Peyer's patch (tissue), 4 donors: ENCODE results near the gene DDX46. TPM values are rescaled to one million over a fixed set of nuclear protein-coding genes. Genes with fewer than 3 reads are reported as not detected.

Experiments used
- DNase-seq, 3 donors: peaks; one replicate each; pipeline ENCODE4 v3.0.0-alpha.2; 2017 to 2019
- H3K27ac ChIP-seq, 4 donors: fragments of 200-600 bp; sonication (generic); one replicate each; pipeline ENCODE4 v1.5.1; 2016 to 2019
- H3K27me3 ChIP-seq, 2 donors: fragments of 200-600 bp; sonication (generic); one replicate each; pipeline ENCODE4 v1.5.1; 2019
- H3K36me3 ChIP-seq, 3 donors: fragments of 200-600 bp; sonication (generic); one replicate each; pipeline ENCODE4 v1.5.1; 2016 to 2019
- H3K4me1 ChIP-seq, 4 donors: fragments of 200-600 bp; sonication (generic); one replicate each; pipeline ENCODE4 v1.5.1; 2016 to 2019
- H3K4me3 ChIP-seq, 4 donors: fragments of 200-600 bp; sonication (generic); 1 replicate in 3 of 4; 2 replicates in 1 of 4; pipeline ENCODE4 v1.5.1; 2016 to 2019; ENCODE audit warnings: mild to moderate bottlenecking in 1 of 4
- H3K9me3 ChIP-seq, 4 donors: fragments of 200-600 bp; sonication (generic); one replicate each; pipeline ENCODE4 v1.5.1; 2016 to 2019; ENCODE audit warnings: mild to moderate bottlenecking in 1 of 4
- CTCF ChIP-seq, 6 experiments: fragments of 450-650 bp in 4 of 6; fragments of 200-600 bp in 2 of 6; sonication (generic) in 1 of 6; IDR thresholded peaks; one replicate each; pipeline ENCODE4 v1.5.1; 2017 to 2019; ENCODE audit warnings: antibody characterized with exemption in 6 of 6, mild to moderate bottlenecking in 3 of 6, moderate library complexity in 1 of 6
- POLR2A ChIP-seq, 2 donors: fragments of 450-650 bp; IDR thresholded peaks; one replicate each; pipeline ENCODE4 v1.5.1; 2017; ENCODE audit warnings: antibody characterized with exemption in 2 of 2, mild to moderate bottlenecking in 2 of 2, moderate library complexity in 2 of 2
- small RNA-seq, 2 donors: library from RNA; depleted of rRNA; stranded (forward); fragments of <200 nt; gene quantifications; one replicate each; pipeline ENCODE3, GENCODE V24; 2016
- total RNA-seq, 4 donors: library from RNA; depleted of rRNA; stranded (reverse); fragments of >200 nt; gene quantifications; one replicate each; pipeline ENCODE4 v1.1.0, GENCODE V29; 2016

The DDX46 gene
- total RNA-seq, 4 donors from 2014 or later, result 27.0 to 59.4 (median 41.8) TPM

GRCh38 chr5:134878403-134878802, 119.8 kb downstream of the DDX46 start:
- DNase-seq, result no peak
- no peak overlapping the region for H3K27ac ChIP-seq
- no peaks in the 10 kb centered on the region for H3K9me3 ChIP-seq
- peaks cover 0 to 23% (median 7%) of the 10 kb centered on the region in 4 donors for H3K4me1 ChIP-seq
- TF ChIP-seq CTCF (IDR thresholded peaks at IDR 0.05), result no peak
- TF ChIP-seq POLR2A (IDR thresholded peaks at IDR 0.05), result no peak
- H3K27me3 ChIP-seq, result no peaks in the 10 kb centered on the region
- no peak overlapping the region for H3K4me3 ChIP-seq
- H3K36me3 ChIP-seq, result no peaks in the 10 kb centered on the region

- no peaks in the 10 kb centered on the region for H3K36me3 ChIP-seq
- no peaks in the 10 kb centered on the region for H3K9me3 ChIP-seq
- DNase-seq, result no peak
- H3K27me3 ChIP-seq, result no peaks in the 10 kb centered on the region
- no peak overlapping the region for H3K4me3 ChIP-seq
- TF ChIP-seq POLR2A (IDR thresholded peaks at IDR 0.05), result no peak
- no peak for TF ChIP-seq CTCF (IDR thresholded peaks at IDR 0.05)
- H3K4me1 ChIP-seq, result peaks cover 0 to 19% (median 7%) of the 10 kb centered on the region in 4 donors
- H3K27ac ChIP-seq, result no peak overlapping the region
These were observed 120.9 kb downstream of the DDX46 start for GRCh38 chr5:134879456-134879855.

Small RNAs within 50 kb of the gene (small RNA-seq; reads per million reads assigned to genes)
- gene RNU6-757P, result 0 reads per million in 2 donors

Other genes with a start within 250 kb of the DDX46 start
- 10 to 100 TPM; 51.5 to 77.6 (median 57.4) TPM for gene JADE2, start 233.1 kb upstream of the DDX46 start, total RNA-seq
- gene SAR1B, start 126.0 kb upstream of the DDX46 start, total RNA-seq, result 100 to 1,000 TPM; 102 to 126 (median 118) TPM
- 10 to 100 TPM; 17.3 to 54.8 (median 40.4) TPM for gene SEC24A, start 110.0 kb upstream of the DDX46 start, total RNA-seq
- 10 to 100 TPM; 15.7 to 25.6 (median 20.9) TPM for gene CAMLG, start 20.2 kb upstream of the DDX46 start, total RNA-seq
- 10 to 100 TPM; 24.8 to 36.7 (median 35.6) TPM for gene C5orf24, start 87.2 kb downstream of the DDX46 start, total RNA-seq
- gene TXNDC15, start 115.6 kb downstream of the DDX46 start, total RNA-seq, result 10 to 100 TPM; 34.3 to 81.7 (median 39.9) TPM
- gene PCBD2, start 146.4 kb downstream of the DDX46 start, total RNA-seq, result 10 to 100 TPM; 15.5 to 39.6 (median 27.9) TPM
- gene CATSPER3, start 209.1 kb downstream of the DDX46 start, total RNA-seq, result 1 to 10 TPM in 3 of 4 donors, not detected in 1; 1.1 to 2.5 (median 2.4) TPM